Cardiac fibroblast (primary cell): ENCODE data around the gene CMPK1.

Source experiments
- DNase-seq, 2 donors: peaks; one replicate each; pipeline versions ENCODE4 v3.0.0 to v3.0.0-alpha.2; 2010; ENCODE audit warnings: low read depth in 2 of 2
- H3K4me3 ChIP-seq, 2 donors: replicated peaks in 1 of 2; 1 replicate in 1 of 2; 2 replicates in 1 of 2; pipeline ENCODE4 v1.5.1; 2011; ENCODE audit warnings: low read depth in 2 of 2, low read length in 2 of 2, mild to moderate bottlenecking in 2 of 2, moderate library complexity in 1 of 2
- TF ChIP-seq, protein P1 (sequence below): IDR thresholded peaks from one replicate; pipeline ENCODE4 v1.5.1; 2011; ENCODE audit warnings: low read depth, mild to moderate bottlenecking, low read length, inconsistent platforms

Gene CMPK1

DNA sequence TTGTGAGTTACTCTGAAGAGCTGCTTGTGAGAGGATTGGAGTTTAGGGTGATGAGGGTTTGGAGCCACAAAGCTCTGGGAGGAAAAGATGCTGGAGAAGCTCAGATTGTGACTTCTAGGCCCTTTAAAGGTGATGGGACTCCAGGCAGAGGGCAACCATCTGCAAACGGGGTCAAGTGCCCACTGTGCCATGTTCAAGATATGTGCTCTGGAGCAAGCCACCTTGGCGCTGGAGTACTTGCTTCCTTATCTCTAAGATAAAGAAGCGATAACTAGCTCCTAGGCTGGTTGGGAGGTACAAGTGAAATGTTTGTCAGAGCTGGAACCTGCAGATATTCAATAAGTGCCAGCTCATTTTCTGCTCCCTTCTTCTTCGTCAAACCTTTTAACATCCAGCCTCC is 68.2 kb downstream of the CMPK1 start:
- no peak overlapping the region for H3K4me3 ChIP-seq
- DNase-seq, result no peak
- TF ChIP-seq, protein P1, sequence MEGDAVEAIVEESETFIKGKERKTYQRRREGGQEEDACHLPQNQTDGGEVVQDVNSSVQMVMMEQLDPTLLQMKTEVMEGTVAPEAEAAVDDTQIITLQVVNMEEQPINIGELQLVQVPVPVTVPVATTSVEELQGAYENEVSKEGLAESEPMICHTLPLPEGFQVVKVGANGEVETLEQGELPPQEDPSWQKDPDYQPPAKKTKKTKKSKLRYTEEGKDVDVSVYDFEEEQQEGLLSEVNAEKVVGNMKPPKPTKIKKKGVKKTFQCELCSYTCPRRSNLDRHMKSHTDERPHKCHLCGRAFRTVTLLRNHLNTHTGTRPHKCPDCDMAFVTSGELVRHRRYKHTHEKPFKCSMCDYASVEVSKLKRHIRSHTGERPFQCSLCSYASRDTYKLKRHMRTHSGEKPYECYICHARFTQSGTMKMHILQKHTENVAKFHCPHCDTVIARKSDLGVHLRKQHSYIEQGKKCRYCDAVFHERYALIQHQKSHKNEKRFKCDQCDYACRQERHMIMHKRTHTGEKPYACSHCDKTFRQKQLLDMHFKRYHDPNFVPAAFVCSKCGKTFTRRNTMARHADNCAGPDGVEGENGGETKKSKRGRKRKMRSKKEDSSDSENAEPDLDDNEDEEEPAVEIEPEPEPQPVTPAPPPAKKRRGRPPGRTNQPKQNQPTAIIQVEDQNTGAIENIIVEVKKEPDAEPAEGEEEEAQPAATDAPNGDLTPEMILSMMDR, result no peak

DNA sequence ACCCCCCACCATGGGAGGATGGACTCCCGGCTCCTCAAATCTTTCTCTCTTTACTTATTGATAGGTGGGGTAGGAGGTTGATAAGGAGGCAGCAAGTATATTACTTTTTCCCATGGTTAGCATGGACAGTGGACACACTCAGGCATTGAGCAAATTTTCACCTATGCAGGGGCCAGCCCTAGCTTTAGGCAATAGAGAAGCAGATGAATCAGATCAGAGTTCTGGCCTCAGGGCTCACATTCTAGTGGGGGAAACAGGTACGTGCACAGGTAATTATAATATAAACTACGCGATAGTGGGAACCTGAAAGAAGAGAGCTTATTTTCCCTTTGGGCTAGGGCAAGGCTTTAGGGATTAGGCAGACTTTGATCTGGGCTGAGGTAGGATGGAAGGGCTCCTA is 69.0 kb downstream of the CMPK1 start:
- H3K4me3 ChIP-seq, result no peak overlapping the region
- no peak for DNase-seq
- TF ChIP-seq, protein P1, result no peak

DNA sequence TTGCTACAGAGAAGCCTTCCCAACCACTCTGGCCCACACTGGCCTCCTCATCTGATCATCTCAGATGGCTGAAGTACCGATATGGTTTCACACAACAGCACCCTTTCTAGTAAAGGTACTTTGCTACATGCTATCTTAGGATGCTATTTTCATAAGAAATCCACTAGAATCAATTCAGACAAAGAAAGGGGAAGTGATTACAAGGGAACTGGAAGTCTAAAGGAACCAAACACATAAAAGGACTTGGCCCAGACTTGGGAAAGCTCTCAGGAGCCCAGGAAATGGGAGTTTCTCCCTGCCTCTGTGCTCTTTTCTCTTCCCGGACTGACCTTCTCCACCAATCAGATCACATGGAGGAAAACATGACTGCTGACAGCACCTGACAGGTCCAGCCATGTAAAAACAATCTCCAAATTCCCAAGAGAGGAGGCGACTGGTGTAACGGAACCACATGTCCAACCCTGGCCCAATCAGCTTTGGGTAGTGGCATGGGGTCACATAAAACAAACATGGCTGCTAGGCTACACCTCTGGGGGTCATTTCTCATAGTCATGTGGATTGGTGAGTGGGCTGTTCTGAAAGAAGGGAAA is 69.8 kb downstream of the CMPK1 start:
- TF ChIP-seq, protein P1, result no peak
- DNase-seq, result no peak
- no peak overlapping the region for H3K4me3 ChIP-seq

DNA sequence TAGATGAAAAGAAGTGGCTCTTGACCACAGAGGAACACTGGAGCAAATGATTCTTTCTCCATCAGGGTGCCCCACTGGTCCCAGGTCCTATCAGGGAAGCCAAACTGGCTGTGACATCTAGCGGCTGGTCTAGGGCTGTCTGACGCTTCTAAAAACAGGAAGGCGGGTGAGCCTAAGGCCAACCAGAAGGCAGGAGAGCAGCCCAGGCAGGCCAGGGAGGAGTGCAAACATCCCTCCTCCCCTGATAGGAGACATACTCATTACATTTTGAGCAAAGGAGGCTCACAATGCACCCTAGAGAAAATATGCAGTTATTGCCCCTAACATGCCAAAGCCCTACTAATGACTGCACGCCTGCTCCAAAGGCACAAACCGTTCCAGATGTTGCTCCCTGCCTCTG is 72.1 kb downstream of the CMPK1 start:
- TF ChIP-seq, protein P1, result no peak
- no peak for DNase-seq
- H3K4me3 ChIP-seq, result no peak overlapping the region

DNA sequence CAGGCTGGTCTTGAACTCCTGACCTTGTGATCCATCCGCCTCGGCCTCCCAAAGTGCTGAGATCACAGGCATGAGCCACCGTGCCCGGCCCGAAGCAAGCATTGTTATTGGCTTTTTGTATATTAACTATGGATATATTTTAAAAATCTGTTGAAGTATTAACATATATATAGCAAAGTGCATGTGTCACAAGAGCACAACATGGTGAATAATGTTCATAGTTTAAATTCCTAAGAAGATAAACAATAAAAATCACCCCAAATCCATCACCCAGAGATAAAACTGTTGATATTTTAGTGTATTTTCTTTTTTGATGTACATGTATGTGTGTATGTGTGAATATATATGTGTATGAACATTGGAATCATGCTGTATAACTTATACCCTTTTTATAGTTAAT is 73.4 kb downstream of the CMPK1 start:
- no peak overlapping the region for H3K4me3 ChIP-seq
- no peak for DNase-seq
- TF ChIP-seq, protein P1, result no peak

DNA sequence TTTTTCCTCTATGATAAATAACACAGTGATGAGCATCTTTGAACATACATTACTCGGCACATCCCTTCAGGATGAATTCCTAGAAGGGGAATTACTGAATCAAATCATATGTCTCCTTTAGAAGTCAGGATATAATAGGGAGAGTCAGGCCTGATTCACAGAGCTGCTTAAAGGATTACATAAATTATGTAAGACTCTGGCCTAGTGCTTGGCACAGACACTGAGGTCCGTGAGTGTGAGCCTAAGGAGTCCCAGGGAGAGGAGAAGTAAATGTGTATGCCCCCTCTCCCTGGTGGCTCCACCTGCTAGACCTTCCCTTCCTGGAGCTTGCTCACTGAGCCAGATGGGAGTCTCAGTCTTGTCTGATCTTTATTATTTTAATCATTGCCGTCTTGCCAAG is 73.9 kb downstream of the CMPK1 start:
- TF ChIP-seq, protein P1, result no peak
- DNase-seq, result no peak
- no peak overlapping the region for H3K4me3 ChIP-seq
